ENCODE measurements around the gene MAGI3.
"Not testable (repeated sequence)": the region's sequence is repeated elsewhere in the genome, so short reads cannot be mapped to it uniquely, and the experiment has no call there.

Gene MAGI3

GRCh38 chr1:113579256-113580018, 189.1 kb downstream of the MAGI3 start:
- DNase-seq (ENCODE audit: low read depth in 2 of 2), result no peak

DNA sequence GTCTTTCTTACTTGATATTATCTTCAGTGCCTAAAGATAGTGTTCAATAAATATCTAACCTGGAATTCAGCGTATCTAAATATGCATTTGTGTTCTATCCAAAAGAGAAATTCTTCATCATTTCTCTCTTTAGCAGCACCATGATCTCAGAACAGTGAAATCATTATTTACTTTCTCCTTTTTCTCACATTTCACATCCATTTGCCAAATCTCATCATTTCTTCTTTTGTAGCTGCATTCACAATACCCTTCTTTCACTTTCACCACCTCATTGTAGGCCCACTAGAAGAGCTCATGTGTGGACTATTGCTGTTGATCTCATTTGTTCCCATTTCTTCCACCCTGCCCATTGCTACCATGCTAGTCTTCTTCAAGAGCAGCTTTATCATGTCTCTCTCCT, 191.0 kb downstream of the MAGI3 start:
- DNase-seq (ENCODE audit: low read depth in 2 of 2), result no peak

- no peak for DNase-seq (ENCODE audit: low read depth in 2 of 2)
Observed at GRCh38 chr1:113582084-113582483, 191.8 kb downstream of the MAGI3 start.

DNA sequence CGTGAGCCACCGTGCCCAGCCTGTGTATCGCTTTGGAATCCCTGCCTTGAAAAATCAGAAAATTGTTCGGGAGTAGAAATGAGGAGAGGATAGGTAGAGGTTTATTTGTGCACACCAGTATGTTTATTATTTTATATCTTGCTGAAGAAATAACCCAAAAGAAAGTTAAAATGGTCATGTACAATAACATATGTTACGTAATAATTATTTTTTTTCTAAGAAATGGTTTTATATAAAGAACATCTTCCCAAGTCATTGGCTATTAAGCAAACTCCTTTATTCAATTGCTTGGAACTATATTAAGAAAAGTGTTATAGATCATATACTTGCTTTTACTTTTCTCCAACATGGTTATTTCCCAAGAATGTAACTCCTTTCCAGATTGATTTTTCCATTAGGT, 197.2 kb downstream of the MAGI3 start:
- DNase-seq (ENCODE audit: low read depth in 2 of 2), result no peak

DNA sequence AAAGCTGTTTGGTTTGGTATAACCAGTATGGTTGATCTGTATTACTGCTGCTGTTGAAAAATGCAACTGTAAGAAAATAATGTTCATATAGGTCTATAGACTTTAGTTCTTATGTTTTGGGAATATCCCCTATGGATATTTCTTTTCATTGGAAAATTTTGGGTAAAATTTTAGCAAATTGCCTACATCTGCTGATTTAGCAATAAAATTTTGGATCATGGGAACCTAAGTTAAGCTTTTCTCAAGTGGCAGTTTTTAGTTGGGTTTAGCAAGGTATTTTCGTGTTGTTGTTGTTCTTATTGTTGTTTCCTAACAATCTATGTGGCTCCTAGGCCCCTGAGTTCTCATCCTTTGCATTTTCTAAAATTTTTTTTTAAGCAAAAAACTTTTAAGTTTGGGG, 201.9 kb downstream of the MAGI3 start:
- no peak for DNase-seq (ENCODE audit: low read depth in 2 of 2)

DNA sequence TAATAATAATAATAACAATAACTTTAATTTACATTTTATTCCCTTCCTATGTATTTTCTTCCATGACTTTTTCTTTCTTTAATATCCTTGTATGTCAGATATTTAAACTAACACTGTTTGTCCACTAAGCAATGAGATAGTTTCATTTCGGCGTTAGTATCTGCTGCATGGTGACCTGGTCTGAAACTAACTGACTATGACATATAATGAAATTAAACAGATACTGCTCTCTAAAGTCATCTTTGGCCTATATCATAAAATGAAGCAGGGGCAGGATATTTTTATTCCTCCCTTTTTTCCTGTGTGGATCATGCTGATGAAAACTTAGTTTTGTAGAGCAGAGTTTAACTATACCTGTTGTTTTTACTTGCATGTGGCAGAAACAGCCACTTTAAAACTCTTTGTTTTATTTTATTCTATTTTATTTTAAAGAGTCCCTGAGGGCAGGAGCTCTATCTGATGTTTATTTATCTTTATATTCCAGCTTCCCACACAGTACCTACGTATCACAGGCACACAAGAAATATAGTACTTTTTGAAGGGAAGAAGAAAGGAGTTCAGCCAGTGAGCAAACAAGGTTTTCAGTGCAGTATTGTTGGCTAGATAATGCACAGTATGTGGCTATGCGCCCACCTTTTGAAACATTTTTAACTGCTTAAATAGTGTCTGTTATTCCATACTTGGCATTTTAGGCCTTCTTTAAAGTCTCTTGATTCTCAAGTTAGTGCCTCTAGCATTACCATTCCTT, 203.4 kb downstream of the MAGI3 start:
- no peak for DNase-seq (ENCODE audit: low read depth in 2 of 2)

- DNase-seq (ENCODE audit: low read depth in 2 of 2), result not testable (repeated sequence)
Observed at GRCh38 chr1:113604466-113604865, 214.2 kb downstream of the MAGI3 start.

GRCh38 chr1:113605146-113605545, 214.8 kb downstream of the MAGI3 start:
- DNase-seq (ENCODE audit: low read depth in 2 of 2), result no peak

- no peak for DNase-seq (ENCODE audit: low read depth in 2 of 2)
Observed at GRCh38 chr1:113608399-113608798, 218.1 kb downstream of the MAGI3 start.

DNA sequence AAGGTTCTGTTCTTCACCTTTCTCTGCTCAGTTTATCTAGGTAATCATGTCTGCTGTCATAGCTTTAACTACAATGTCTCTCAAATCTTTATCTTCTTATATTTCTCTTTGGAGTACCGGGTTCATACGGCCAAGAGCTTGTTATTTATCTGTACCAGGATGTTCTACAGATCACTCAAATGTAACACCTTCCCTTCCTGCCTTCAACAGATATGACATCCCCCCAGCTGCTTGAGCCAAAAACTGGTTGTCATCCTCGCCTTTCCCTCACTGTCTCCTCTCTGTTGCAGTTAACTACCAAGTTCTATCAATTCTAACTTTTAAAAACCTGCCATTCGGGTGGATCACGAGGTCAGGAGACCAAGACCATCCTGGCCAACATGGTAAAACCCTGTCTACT, 220.1 kb downstream of the MAGI3 start:
- DNase-seq (ENCODE audit: low read depth in 2 of 2), result no peak

- no peak for DNase-seq (ENCODE audit: low read depth in 2 of 2)
Observed at GRCh38 chr1:113615425-113615824, 225.1 kb downstream of the MAGI3 start.

DNA sequence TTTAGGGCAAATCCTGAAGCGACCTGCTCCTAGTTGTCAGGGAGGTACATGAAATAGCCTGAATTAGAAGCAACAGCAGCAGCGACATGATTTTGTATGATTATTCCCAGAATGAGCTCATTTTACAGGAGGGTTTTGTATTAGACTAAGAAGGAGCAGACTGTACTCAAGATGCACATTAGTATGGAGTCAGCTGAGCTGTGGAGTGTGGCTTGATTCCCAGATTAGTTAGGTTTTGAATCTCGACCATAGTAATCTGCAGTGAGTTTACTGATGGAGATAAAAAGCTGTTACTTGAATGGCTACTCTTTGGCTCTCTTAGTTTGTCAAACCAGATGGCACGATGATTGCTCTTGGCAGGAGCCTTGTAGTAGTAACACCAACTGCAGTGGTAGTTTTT, 225.8 kb downstream of the MAGI3 start:
- DNase-seq (ENCODE audit: low read depth in 2 of 2), result no peak

- no peak for DNase-seq (ENCODE audit: low read depth in 2 of 2)
Observed at GRCh38 chr1:113617438-113618141, 227.3 kb downstream of the MAGI3 start.

DNA sequence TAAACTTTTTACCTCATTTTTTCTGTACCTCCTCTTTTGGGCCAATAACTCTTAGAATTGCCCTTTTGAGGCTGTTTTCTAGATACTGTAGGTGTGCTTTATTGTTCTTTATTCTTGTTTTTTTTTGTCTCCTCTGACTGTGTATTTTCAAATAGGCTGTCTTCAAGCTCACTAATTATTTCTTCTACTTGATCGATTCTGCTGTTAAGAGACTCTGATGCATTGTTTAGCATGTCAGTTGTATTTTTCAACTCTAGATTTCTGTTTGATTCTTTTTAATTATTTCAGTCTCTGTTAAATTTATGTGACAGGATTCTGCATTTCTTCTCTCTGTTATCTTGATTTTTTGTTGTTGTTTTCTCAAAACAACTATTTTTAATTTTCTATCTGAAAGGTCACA, 238.7 kb downstream of the MAGI3 start:
- no peak for DNase-seq (ENCODE audit: low read depth in 2 of 2)

DNA sequence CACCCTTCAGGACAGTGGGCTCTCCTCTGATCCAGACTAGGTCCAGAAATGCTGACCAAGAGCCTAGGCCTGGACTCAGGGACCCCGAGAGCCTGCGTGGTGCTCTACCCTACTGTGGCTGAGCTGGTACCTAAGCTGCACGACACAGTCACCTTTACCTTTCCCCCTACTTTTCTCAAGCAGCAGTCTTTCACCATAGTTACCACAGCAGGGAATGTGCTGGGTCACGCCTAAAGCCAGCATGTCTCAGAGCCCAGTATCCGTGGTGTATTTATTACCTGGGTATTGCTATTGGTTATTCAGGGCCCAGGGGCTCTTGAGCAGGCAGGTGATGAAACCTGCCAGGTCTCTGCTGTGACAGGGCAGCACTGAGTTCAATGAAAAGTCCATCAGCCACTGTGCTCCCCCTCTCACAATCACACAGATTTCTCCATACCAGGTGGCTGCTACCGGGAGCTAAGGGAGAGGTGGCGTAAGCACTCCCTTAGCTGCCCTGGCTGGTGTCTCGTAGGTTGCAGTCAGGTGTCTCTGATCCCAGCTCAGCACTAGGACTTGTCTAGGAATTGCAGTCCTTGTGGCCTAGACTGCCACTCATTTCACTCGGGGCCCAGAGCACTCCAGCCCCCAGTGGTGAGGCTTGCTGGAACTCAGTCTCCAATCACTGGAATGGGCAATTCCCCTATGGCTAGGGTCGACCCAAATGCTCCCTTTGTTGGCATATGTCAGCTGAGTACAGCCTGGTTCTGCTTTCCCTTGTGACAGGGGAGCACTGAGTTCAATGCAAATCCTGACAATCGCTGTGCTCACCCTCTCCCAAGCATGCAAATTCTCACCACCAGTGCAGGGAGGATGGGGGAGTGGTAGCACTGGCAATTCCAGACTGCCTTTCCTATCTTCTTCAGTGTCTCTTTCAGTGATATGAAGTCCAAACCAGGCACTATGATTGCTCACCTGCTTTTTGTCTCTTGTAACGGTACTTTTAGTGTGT, 240.3 kb downstream of the MAGI3 start:
- DNase-seq (ENCODE audit: low read depth in 2 of 2), result no peak

DNA sequence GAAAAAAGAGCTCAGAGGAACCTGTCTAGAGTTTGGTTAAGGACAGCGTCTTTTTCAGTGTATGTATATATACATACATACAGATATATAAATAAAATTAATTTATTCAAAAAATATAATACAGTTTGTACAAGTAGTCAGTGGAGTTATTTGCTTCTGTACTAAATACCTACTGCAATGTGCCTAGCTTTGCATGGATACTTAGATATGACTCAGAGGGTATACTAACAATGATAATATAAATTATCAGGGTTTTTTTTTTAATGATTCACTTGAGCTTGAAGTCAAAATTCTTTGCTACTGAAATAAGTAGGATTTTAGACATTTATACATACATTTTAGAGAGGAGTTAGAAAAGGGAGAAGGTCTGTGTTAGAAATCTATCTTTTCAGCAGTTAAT, 251.1 kb downstream of the MAGI3 start:
- DNase-seq (ENCODE audit: low read depth in 2 of 2), result no peak

DNA sequence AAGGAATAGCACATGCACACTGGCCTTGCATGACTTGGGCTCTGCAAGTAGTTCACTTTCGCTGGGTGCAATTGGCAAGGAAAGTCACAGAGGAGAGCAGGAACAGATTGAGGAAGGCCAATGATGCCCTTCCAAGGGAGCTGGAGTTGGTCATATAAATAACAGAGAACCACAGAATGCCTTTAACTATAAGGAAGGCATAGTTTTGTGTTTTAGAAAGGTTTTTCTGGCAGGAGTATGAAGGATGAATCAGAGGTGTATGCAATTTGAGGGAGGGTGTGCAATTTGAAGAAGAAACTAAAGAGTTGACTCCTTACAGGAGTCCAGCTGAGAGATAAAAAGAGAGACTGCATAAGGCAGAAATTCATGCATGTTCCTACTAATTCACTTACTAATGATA, 256.8 kb downstream of the MAGI3 start:
- DNase-seq (ENCODE audit: low read depth in 2 of 2), result no peak

DNA sequence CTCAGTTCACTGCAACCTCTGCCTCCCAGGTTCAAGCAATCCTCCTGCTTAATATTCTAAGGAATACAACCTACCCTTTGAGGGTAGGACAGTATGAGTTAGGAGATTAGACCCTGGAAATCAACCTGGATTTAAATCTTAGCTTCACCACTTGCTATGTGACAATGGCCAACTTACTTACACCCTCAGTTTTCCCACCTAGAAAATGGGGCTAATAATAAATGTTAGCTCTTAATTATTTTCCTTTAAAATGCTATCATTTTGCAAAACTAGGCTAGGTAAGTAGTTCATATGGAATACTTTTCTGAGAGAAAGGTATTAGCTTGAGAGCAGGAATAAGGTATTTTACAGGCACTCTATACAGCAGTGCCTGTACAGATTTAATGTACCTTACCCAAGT, 258.2 kb downstream of the MAGI3 start:
- DNase-seq (ENCODE audit: low read depth in 2 of 2), result no peak

DNA sequence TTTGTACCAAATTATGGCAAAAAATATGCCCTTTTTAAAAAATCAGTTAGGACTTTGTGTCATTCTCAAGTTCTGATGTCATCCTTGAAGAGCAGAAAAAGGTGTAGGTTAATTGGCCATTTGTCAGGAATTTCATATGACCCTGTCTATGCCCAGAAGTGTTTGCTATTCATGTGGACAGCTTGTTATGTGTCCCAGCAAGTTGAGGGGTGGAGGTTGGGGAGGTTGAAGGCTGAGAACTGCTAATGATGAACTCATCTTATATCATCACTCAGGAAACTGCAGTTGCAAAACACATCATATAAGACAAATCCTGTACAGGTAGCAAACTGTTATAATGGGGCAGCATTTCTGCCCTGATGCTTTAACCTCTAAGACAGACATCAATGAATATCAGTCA, 262.5 kb downstream of the MAGI3 start:
- no peak for DNase-seq (ENCODE audit: low read depth in 2 of 2)

DNA sequence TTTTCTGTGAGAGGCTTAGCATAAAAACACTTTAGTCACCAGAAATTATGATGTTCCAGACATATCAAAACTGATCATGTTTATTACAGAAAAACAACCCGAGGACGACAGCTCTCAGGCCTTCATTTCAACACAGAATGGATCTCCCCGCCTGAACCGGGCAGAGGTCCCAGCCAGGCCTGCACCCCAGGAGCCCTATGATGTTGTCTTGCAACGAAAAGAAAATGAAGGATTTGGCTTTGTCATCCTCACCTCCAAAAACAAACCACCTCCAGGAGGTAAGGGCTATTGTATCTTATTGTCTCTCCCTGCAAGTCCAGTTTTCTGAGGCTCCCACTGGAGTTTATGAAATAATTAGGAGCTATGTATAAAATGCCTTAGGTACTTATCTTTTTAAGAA, 263.4 kb downstream of the MAGI3 start:
- no peak for DNase-seq (ENCODE audit: low read depth in 2 of 2)

GRCh38 chr1:113654883-113655282, 264.6 kb downstream of the MAGI3 start:
- DNase-seq (ENCODE audit: low read depth in 2 of 2), result no peak

DNA sequence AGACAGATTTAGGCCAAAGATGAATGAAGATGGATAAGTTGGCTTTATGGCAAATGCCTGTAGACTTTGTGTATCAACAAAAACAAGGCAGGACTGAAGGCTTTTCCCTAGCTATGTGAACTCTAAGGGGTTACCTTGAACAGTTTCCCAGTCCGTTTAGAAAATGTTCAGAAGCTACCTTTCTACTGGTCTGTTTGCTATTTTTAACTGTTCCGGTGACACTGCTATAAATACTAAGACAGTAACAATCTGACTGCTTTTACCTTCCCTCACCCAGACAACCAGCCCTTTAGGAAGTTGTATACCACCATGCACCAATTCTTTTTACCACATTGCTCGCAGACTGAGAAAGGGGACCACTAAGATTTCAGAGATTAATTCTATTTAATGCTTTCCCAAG, 266.8 kb downstream of the MAGI3 start:
- no peak for DNase-seq (ENCODE audit: low read depth in 2 of 2)
